Type B pancreatic cell (in vitro differentiated cells): ENCODE measurements around the gene ITPR3. TPM values are rescaled to one million over a fixed set of nuclear protein-coding genes. Genes with fewer than 3 reads are reported as not detected.

Source experiments
- DNase-seq: peaks from one replicate; pipeline ENCODE4 v3.0.0; 2021; ENCODE audit warnings: mixed read lengths; ENCODE audit not compliant: unreplicated experiment; ENCODE audit errors: extremely low spot score
- H3K27ac Mint-ChIP-seq: 2 replicates; pipeline ENCODE4 v1.8.0; 2021; ENCODE audit warnings: mild to moderate bottlenecking, mixed read lengths
- H3K27me3 Mint-ChIP-seq: 2 replicates; pipeline ENCODE4 v1.8.0; 2021; ENCODE audit warnings: mixed read lengths
- H3K36me3 Mint-ChIP-seq: 2 replicates; pipeline ENCODE4 v1.8.0; 2021; ENCODE audit warnings: mixed read lengths
- H3K4me1 Mint-ChIP-seq: one replicate; pipeline ENCODE4 v1.8.0; 2021; ENCODE audit warnings: mixed read lengths; ENCODE audit not compliant: unreplicated experiment
- H3K4me3 Mint-ChIP-seq: 2 replicates; pipeline ENCODE4 v1.8.0; 2021; ENCODE audit warnings: mild to moderate bottlenecking, mixed read lengths
- H3K9me3 Mint-ChIP-seq: 2 replicates; pipeline ENCODE4 v1.8.0; 2021; ENCODE audit warnings: mixed read lengths
- total RNA-seq: library from RNA; stranded (reverse); gene quantifications from 2 replicates; pipeline ENCODE4 v1.2.1, GENCODE V29; 2021; ENCODE audit warnings: low replicate concordance
- TF ChIP-seq, protein P1 (sequence below): fragments of 200-600 bp; sonication (generic); conservative IDR thresholded peaks from 2 replicates; pipeline ENCODE4 v1.5.0; 2021; ENCODE audit warnings: antibody characterized with exemption, mild to moderate bottlenecking

Gene ITPR3
- total RNA-seq, 1 donor from 2014 or later, result 24.6 TPM

DNA sequence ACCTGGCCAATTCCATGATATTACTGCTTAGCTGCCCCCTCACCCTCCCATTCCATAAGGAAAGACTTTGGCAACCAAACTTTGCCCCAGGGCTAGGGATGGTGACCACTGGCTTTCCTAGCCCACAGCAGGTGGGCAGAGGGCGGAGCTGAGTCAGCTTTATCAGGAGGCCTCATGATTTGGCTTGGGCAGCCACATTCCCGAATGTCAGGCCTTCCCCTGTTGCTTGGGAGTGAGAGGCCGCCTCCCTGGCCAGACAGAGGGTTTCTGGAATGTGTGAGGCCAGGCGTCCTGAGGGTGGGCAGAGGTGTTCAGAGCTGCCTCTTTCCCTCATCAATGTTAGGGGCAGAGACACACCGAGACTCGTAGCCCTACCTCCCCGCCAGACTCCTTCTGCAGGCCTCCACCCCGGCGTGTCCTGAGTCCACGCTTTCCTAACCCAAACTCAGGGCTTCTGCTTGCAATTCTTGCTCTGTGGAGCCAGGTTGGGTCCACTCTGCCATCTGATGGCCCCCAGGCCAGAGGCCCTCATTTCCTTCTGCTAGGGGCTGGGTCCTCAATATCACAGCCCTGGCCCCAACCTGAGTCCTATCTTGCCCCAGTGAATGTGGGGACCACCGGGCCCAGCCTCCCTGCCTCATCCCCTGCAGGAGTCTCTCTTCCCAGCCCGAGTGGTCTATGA, 71.1 kb downstream of the ITPR3 start:
- Mint-ChIP-seq H3K9me3 (no peaks in the 10 kb centered on the region), H3K27ac (no peak overlapping the region), H3K27me3 (no peaks in the 10 kb centered on the region), H3K36me3 (peaks cover 12% of the 10 kb centered on the region), H3K4me3 (no peak overlapping the region), H3K4me1 (peaks cover 26% of the 10 kb centered on the region)
- TF ChIP-seq, protein P1, sequence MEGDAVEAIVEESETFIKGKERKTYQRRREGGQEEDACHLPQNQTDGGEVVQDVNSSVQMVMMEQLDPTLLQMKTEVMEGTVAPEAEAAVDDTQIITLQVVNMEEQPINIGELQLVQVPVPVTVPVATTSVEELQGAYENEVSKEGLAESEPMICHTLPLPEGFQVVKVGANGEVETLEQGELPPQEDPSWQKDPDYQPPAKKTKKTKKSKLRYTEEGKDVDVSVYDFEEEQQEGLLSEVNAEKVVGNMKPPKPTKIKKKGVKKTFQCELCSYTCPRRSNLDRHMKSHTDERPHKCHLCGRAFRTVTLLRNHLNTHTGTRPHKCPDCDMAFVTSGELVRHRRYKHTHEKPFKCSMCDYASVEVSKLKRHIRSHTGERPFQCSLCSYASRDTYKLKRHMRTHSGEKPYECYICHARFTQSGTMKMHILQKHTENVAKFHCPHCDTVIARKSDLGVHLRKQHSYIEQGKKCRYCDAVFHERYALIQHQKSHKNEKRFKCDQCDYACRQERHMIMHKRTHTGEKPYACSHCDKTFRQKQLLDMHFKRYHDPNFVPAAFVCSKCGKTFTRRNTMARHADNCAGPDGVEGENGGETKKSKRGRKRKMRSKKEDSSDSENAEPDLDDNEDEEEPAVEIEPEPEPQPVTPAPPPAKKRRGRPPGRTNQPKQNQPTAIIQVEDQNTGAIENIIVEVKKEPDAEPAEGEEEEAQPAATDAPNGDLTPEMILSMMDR, result no peak
- DNase-seq, result no peak

DNA sequence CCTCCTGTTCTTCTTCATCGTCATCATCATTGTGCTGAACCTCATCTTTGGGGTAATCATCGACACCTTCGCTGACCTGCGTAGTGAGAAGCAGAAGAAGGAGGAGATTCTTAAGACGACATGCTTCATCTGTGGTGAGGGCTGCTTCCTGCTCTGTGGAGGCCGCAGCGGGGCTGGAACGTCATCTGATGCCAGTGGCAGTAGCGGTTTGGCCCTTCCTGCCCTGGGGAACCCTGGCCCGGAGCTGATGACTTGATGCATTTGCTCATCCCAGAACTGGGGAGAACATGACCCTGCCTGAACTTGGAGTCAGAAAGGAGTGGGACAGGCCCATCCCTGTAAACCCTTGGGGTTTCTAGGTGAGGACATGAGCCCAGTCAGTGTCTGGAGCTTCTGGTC, 71.6 kb downstream of the ITPR3 start:
- no peaks in the 10 kb centered on the region for H3K27me3 Mint-ChIP-seq
- peaks cover 12% of the 10 kb centered on the region for H3K36me3 Mint-ChIP-seq
- no peak overlapping the region for H3K27ac Mint-ChIP-seq
- H3K9me3 Mint-ChIP-seq, result no peaks in the 10 kb centered on the region
- DNase-seq, result no peak
- TF ChIP-seq, protein P1, result no peak
- H3K4me1 Mint-ChIP-seq, result peaks cover 30% of the 10 kb centered on the region
- no peak overlapping the region for H3K4me3 Mint-ChIP-seq

DNA sequence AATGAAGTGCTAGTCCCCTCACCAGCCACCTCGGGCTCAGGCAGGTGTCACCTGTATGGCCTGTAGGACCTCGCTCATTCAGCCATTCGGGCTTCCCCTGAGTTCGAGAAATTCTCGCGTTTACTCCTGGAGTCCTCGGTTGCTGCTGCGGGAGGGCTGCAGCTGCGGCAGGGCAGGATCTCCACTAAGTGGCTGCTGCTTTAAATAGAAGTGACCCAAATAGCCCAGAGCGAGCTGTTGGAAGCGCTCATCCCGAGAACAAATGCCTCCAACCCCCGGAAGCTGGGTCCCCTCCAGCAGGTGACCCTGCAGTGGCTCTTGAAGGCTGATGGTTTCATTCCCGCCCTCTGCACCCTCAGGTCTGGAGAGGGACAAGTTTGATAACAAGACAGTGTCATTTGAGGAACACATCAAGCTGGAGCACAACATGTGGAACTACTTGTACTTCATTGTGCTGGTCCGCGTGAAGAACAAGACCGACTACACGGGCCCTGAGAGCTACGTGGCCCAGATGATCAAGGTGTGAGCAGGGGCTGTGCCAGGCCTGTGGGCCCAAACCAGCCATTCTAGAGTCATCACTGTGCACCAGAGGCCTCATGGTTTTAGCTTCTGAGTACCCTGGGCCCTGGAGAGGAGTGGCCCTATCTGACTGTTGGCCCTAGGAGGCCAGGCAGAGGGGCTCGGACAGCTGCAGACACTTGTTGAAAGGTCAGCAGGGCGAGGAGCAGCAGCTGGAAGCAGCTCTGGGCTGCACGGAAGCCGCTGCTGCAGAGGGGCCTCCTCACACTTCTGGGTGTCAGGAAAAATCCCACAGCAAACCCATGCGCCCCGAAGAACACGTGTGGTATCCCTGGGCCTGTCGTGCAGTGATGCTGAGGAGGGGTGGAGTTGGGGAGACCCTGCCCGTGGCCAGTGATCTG, 72.3 kb downstream of the ITPR3 start:
- Mint-ChIP-seq H3K4me1 (peaks cover 30% of the 10 kb centered on the region), H3K27me3 (no peaks in the 10 kb centered on the region), H3K27ac (peak overlapping the region; percentile 8), H3K9me3 (no peaks in the 10 kb centered on the region), H3K4me3 (no peak overlapping the region), H3K36me3 (peaks cover 12% of the 10 kb centered on the region)
- DNase-seq, result no peak
- TF ChIP-seq, protein P1, result no peak

DNA sequence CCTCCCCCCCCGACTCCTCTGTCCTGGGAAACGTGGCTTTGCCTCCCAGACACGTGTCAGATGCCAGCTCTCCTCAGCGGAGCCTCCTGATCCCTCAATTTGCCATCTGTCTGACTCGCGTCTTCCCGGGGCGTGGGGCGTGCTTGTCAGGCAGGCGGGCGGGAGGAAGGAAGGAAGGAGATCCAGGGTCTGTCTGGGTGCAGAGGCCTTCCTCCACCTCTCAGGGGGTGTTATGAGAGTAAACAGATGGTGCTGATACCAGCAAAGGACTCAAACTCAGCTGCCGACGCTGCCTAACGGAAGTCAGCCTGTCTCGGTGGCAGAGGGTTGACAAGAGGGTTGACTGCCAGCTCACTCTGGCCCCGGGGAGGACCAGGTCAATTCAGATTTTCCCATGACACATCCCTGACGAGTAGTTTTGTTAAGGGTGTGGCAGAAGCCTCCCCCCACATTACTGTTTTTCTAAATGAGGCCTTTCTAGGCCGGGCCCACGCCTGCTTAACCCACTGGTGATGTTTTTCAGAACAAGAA, 73.3 kb downstream of the ITPR3 start:
- Mint-ChIP-seq H3K4me3 (no peak overlapping the region), H3K36me3 (peaks cover 8% of the 10 kb centered on the region), H3K27ac (peak overlapping the region; percentile 8)

DNA sequence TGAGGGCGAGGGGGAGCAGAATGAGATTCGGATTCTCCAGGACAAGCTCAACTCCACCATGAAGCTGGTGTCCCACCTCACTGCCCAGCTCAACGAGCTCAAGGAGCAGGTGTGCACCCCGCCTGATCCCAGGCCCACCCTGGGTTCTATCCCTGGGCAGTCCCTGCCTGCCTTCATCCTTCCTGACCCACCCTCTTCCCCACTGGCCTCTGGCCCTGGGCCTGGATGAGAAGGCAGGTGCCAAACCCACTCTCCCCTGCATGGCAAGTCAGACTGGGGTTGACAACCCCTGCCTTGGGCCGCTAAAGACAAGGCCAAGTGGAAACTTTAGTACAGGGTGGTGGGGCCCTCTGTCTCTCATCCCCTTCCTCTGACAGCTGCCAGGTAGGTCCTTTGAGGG, 73.9 kb downstream of the ITPR3 start:
- no peak for DNase-seq
- Mint-ChIP-seq H3K9me3 (no peaks in the 10 kb centered on the region), H3K27ac (no peak overlapping the region), H3K4me1 (peaks cover 30% of the 10 kb centered on the region), H3K27me3 (no peaks in the 10 kb centered on the region), H3K4me3 (no peak overlapping the region), H3K36me3 (peaks cover 4% of the 10 kb centered on the region)
- TF ChIP-seq, protein P1, result no peak

More for the DNA sequence above, 73.3 kb downstream of the ITPR3 start:
- Mint-ChIP-seq H3K4me1 (peaks cover 30% of the 10 kb centered on the region), H3K9me3 (no peaks in the 10 kb centered on the region), H3K27me3 (no peaks in the 10 kb centered on the region)
- TF ChIP-seq, protein P1, result no peak
- no peak for DNase-seq
